A673 (cell line): ENCODE results near the gene SLC9A5.

ENCODE experiments used
- CTCF ChIP-seq: fragments of 300-800, 200-600 bp; sonication (generic); conservative IDR thresholded peaks from 2 replicates; pipeline ENCODE4 v1.5.1; 2017; ENCODE audit warnings: low read depth, mild to moderate bottlenecking, antibody characterized with exemption, low read length, moderate library complexity, mixed read lengths
- EZH2 ChIP-seq: fragments of 200-600 bp; sonication (generic); IDR thresholded peaks from 2 replicates; pipeline ENCODE4 v1.6.1; 2017; ENCODE audit warnings: borderline replicate concordance, low read depth, mild to moderate bottlenecking, mixed read lengths, antibody characterized with exemption, low read length; ENCODE audit not compliant: poor library complexity, severe bottlenecking

DNA sequence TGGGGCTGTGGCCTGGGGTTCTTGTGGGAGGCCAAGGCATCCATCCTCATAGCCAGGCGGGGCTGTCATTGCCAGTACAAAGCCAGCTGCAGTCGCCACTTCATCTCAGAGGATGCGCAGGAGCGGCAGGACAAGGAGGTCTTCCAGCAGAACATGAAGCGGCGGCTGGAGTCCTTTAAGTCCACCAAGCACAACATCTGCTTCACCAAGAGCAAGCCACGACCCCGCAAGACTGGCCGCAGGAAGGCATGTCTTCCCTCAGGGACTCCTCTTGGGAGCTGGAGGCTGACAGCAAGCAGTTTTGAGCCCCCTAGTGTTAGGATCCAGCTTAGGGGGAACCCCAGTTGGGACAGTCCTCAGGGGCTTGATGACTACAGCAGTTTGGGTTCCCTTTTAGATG is 15.5 kb downstream of the SLC9A5 start:
- TF ChIP-seq CTCF, result peak; percentile 52
- TF ChIP-seq EZH2, result no peak
